Sigmoid colon (tissue), 7 donors: ENCODE results near the gene SDK2. TPM values are rescaled to one million over a fixed set of nuclear protein-coding genes. Genes with fewer than 3 reads are reported as not detected.

Source experiments
- DNase-seq: peaks from one replicate; pipeline ENCODE4 v3.0.0-alpha.2; 2019
- H3K27ac ChIP-seq, 4 donors: fragments of 200-600 bp; sonication (generic); one replicate each; pipeline ENCODE4 v1.5.1; 2016 to 2019; ENCODE audit warnings: mild to moderate bottlenecking in 1 of 4
- H3K27me3 ChIP-seq, 3 donors: fragments of 200-600 bp; sonication (generic); one replicate each; pipeline ENCODE4 v1.5.1; 2019; ENCODE audit warnings: mild to moderate bottlenecking in 1 of 3
- H3K36me3 ChIP-seq, 4 donors: fragments of 200-600 bp; sonication (generic); one replicate each; pipeline ENCODE4 v1.5.1; 2016 to 2019
- H3K4me1 ChIP-seq, 4 donors: fragments of 200-600 bp; sonication (generic); one replicate each; pipeline ENCODE4 v1.5.1; 2017 to 2019
- H3K4me3 ChIP-seq, 4 donors: fragments of 200-600 bp; sonication (generic); one replicate each; pipeline ENCODE4 v1.5.1; 2017 to 2019; ENCODE audit warnings: mild to moderate bottlenecking in 2 of 4, moderate library complexity in 1 of 4
- H3K9me3 ChIP-seq, 4 donors: fragments of 200-600 bp in 3 of 4; sonication (generic) in 3 of 4; one replicate each; pipeline versions ENCODE4 v1.5.1 to v1.6.1; 2013 to 2019
- EP300 ChIP-seq, 4 donors: sonication (generic); formaldehyde crosslinking; IDR thresholded peaks; one replicate each; pipeline ENCODE4 v1.6.1; 2017; ENCODE audit warnings: antibody characterized with exemption in 4 of 4
- POLR2A ChIP-seq, 2 donors: fragments of 450-650 bp; IDR thresholded peaks; one replicate each; pipeline ENCODE4 v1.6.1; 2016; ENCODE audit warnings: antibody characterized with exemption in 2 of 2, mild to moderate bottlenecking in 2 of 2, moderate library complexity in 2 of 2
- POLR2AphosphoS5 ChIP-seq, 4 donors: sonication (generic); formaldehyde crosslinking; IDR thresholded peaks; one replicate each; pipeline ENCODE4 v1.6.1; 2017; ENCODE audit warnings: antibody characterized with exemption in 4 of 4
- WGBS, 2 donors: extraction: QIAGEN DNeasy Blood & Tissue Kit; methylation state at CpG; one replicate each; pipeline ENCODE4 v1.1.7; 2013; 5-methylcytosine and 5-hydroxymethylcytosine counted together
- intact Hi-C: fragments of 100-400 bp; cut with DNase I; formaldehyde crosslinking; loops from one replicate; pipeline ENCODE4 v1.15.1; 2023
- polyA plus RNA-seq, 3 donors: library from polyadenylated mRNA; stranded (reverse); fragments of 200-250 nt; gene quantifications; one replicate each; pipeline ENCODE4 v1.2.3, GENCODE V29; 2013
- total RNA-seq, 4 donors: library from RNA; depleted of rRNA; stranded (reverse); fragments of >200 nt; gene quantifications; one replicate each; pipeline ENCODE4 v1.1.0, GENCODE V29; 2016
- TF ChIP-seq, protein P1 (sequence below), 4 experiments: fragments of 450-650 bp in 3 of 4; fragments of 200-600 bp in 1 of 4; IDR thresholded peaks; one replicate each; pipeline ENCODE4 v1.5.1; 2016 to 2019; ENCODE audit warnings: antibody characterized with exemption in 4 of 4, mild to moderate bottlenecking in 3 of 4, moderate library complexity in 2 of 4
- donor health status: healthy with polysubstance abuse.
- donor health status: Bipolar disorder and iron deficiency.
- donor health status: healthy.

Gene SDK2
- total and polyA plus RNA-seq, 7 donors, result under 0.01 to 1.9 (median 0.71) TPM

DNA sequence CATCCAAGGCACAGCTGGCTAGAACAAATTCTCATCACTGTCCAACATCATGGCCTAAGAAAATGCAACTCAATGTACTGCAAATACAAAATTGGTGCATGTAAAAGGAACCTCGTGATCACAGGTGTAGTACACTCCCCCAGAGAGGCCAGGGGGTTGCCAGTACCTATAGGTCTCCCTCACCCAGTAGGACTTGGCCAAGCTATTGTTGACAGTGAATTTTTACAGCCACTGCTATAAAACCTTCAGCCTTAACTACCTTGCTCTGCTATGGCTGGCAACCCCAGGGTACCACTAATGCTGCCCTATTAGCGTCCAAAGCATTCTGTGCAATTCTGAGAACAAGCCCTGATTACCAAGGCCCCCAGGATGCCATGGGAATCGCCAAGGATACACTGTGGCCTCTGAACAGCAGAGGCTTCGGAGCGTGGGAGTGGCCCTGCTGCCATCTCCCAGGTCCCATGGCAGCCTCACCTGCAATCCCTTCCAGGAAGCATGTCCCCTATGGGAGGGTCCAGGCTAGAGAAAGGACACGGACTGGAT is 67.6 kb downstream of the SDK2 start:
- Histone ChIP-seq H3K27me3 (peaks cover 0 to 10% (median 0%) of the 10 kb centered on the region in 3 donors), H3K36me3 (no peaks in the 10 kb centered on the region), H3K27ac (no peak overlapping the region), H3K4me1 (no peaks in the 10 kb centered on the region), H3K4me3 (no peak overlapping the region), H3K9me3 (no peaks in the 10 kb centered on the region)
- 21 to 77% methylated on average over 6 of the region's 6 CpGs for WGBS, 2 donors
- intact Hi-C loops, result no loop called here
- TF ChIP-seq, protein P1, sequence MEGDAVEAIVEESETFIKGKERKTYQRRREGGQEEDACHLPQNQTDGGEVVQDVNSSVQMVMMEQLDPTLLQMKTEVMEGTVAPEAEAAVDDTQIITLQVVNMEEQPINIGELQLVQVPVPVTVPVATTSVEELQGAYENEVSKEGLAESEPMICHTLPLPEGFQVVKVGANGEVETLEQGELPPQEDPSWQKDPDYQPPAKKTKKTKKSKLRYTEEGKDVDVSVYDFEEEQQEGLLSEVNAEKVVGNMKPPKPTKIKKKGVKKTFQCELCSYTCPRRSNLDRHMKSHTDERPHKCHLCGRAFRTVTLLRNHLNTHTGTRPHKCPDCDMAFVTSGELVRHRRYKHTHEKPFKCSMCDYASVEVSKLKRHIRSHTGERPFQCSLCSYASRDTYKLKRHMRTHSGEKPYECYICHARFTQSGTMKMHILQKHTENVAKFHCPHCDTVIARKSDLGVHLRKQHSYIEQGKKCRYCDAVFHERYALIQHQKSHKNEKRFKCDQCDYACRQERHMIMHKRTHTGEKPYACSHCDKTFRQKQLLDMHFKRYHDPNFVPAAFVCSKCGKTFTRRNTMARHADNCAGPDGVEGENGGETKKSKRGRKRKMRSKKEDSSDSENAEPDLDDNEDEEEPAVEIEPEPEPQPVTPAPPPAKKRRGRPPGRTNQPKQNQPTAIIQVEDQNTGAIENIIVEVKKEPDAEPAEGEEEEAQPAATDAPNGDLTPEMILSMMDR (IDR thresholded peaks at IDR 0.05), result no peak
- TF ChIP-seq POLR2AphosphoS5 (IDR thresholded peaks at IDR 0.05) (no peak), POLR2A (IDR thresholded peaks at IDR 0.05) (no peak), EP300 (IDR thresholded peaks at IDR 0.05) (no peak)
- DNase-seq, result no peak

DNA sequence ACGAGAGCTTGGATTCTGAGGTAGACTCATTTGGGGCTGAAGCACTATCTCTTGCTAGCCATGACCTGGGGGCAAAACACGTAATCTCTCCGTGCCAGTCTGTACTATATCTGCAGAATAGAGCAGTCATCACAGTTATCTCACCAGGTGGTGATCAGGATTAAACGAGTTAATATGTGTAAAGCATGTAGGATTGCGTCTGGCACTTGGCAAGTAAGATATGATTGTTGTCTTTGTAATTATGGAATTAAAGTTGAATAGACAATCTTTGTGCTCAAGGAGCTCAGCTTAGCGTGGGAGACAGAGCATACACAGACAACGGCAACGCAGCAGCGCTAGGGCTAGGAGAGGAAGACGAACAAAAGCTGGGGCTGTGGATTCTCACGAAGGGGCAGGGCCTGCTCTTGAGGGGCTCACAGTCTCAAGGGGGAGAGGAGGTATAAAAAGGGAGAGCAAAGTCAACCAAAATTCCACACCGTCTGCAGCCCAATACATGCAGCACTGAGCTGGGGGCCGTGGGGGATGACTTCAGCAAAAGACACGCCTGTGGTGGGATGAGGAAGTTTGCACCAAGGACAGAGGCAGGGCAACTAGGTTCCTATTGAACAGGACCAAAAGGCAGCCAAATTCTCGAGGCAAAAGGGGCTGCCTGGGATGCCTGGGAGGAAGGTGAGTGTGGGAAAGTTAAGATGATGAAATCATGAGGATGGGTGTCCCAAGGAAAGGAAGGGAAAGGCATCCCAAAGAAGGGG is 68.6 kb downstream of the SDK2 start:
- H3K27me3 ChIP-seq, result peaks cover 0 to 9% (median 0%) of the 10 kb centered on the region in 3 donors
- 72 to 76% methylated on average over 15 of the region's 15 CpGs for WGBS, 2 donors
- H3K36me3 ChIP-seq, result no peaks in the 10 kb centered on the region
- no peaks in the 10 kb centered on the region for H3K9me3 ChIP-seq
- DNase-seq, result no peak
- no peak overlapping the region for H3K27ac ChIP-seq
- intact Hi-C loops, result no loop called here
- no peak for TF ChIP-seq POLR2AphosphoS5 (IDR thresholded peaks at IDR 0.05)
- TF ChIP-seq EP300 (IDR thresholded peaks at IDR 0.05), result no peak
- TF ChIP-seq, protein P1 (IDR thresholded peaks at IDR 0.05), result no peak
- TF ChIP-seq POLR2A (IDR thresholded peaks at IDR 0.05), result no peak
- H3K4me1 ChIP-seq, result no peaks in the 10 kb centered on the region
- H3K4me3 ChIP-seq, result no peak overlapping the region

DNA sequence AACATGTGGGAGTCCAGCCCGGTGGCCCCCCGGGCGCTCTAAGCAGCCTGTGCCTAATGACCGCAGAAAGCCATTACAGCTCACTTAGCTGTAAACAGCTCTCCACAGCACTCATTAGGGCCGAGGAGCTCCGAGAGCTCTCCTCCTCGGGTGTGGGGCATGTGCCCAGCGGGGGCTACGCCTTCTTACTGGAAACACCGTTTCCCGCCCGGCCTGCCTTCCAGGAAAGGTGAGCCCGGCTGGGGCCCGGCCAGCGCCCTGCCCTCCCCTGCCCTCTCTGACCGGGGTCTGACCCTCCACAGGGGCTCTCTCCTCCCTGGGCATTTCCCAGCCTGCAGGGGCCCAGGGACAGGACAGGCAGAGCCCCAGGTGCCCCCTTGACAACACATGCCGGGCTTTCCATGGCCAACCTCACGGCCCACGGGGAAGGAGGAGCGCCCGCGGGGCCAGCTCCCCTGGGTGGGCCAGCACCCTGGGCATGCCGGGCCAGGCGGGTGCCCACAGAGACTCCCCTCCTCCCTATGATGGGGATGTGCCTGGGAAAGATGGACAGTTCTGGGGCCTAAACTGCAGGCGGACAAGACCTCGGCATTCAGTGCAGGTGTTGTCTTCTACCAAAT is 72.6 kb downstream of the SDK2 start:
- no peaks in the 10 kb centered on the region for H3K4me1 ChIP-seq
- H3K36me3 ChIP-seq, result no peaks in the 10 kb centered on the region
- WGBS, 2 donors, result 87 to 94% methylated on average over 26 of the region's 26 CpGs
- no peak for DNase-seq
- peaks cover 0 to 9% (median 0%) of the 10 kb centered on the region in 3 donors for H3K27me3 ChIP-seq
- no peaks in the 10 kb centered on the region for H3K9me3 ChIP-seq
- no peak overlapping the region for H3K27ac ChIP-seq
- H3K4me3 ChIP-seq, result no peak overlapping the region
- TF ChIP-seq, protein P1 (IDR thresholded peaks at IDR 0.05), result no peak
- TF ChIP-seq POLR2AphosphoS5 (IDR thresholded peaks at IDR 0.05) (no peak), EP300 (IDR thresholded peaks at IDR 0.05) (no peak), POLR2A (IDR thresholded peaks at IDR 0.05) (no peak)
- intact Hi-C loops, result no loop called here

DNA sequence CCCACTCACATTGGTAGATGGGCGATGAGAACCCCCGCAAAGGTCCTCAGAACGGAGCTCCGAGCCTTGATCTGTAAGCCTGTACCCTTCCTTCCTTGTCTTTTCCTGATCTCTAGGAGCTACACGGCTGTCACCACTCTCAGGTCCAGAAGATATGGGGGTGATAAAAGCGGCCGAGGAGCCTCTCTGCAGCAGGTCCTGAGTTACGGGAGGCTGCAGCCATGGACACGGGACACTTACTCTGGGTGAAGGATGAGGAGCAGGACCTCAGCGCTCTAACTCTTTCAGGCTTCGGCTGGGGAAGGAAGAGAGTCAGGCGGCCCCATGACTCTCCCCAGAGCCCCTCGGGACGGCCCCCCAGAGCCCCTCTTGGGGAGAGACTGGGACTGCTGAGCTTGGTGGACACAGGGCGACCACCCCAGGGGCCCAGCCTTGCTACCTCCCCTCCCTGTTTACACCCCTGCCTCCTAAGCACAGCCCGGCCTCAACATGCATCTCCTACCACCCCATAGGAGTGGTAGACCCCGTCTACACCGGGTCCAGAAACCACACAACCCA is 74.4 kb downstream of the SDK2 start:
- DNase-seq, result no peak
- Histone ChIP-seq H3K9me3 (no peaks in the 10 kb centered on the region), H3K4me1 (no peaks in the 10 kb centered on the region), H3K36me3 (no peaks in the 10 kb centered on the region), H3K4me3 (no peak overlapping the region), H3K27ac (no peak overlapping the region), H3K27me3 (peaks cover 0 to 9% (median 0%) of the 10 kb centered on the region in 3 donors)
- intact Hi-C loops, result no loop called here
- WGBS, 2 donors, result 86 to 93% methylated on average over 18 of the region's 18 CpGs
- no peak for TF ChIP-seq POLR2AphosphoS5 (IDR thresholded peaks at IDR 0.05)
- TF ChIP-seq, protein P1 (IDR thresholded peaks at IDR 0.05), result no peak
- no peak for TF ChIP-seq POLR2A (IDR thresholded peaks at IDR 0.05)
- TF ChIP-seq EP300 (IDR thresholded peaks at IDR 0.05), result no peak
